ENCODE data around the gene PHLDB2. TPM values are rescaled to one million over a fixed set of nuclear protein-coding genes. Genes with fewer than 3 reads are reported as not detected.
A peak's percentile ranks its signal among the peaks of the same experiment; 100 is the strongest.

PHLDB2 gene
- total RNA-seq, 1 experiment from 2014 or later: 143 TPM

- DNase-seq (ENCODE audit: low read depth, low spot score): peak; percentile 82
- Histone ChIP-seq H4K20me1 (ENCODE audit: insufficient read depth) (no peaks in the 10 kb centered on the region), H3K79me2 (ENCODE audit: insufficient read depth, low read length) (peaks cover 67% of the 10 kb centered on the region), H2AFZ (ENCODE audit: low read depth, low read length, poor library complexity, severe bottlenecking) (no peak overlapping the region), H3K4me2 (ENCODE audit: low read length) (peak overlapping the region; percentile 85), H3K27me3 (ENCODE audit: insufficient read depth, low read length) (no peaks in the 10 kb centered on the region), H3K4me3 (replicated peaks in 1 of 2; ENCODE audit: low read depth in 1 of 2, low read length in 2 of 2) (peak overlapping the region; percentile 84 to 88), H3K4me1 (ENCODE audit: control insufficient read depth in 1 of 2, insufficient read depth in 2 of 2, low read length in 2 of 2) (peaks cover 56 to 80% of the 10 kb centered on the region in 2 experiments), H3K27ac (ENCODE audit: low read depth, low read length) (peak overlapping the region; percentile 96), H3K36me3 (ENCODE audit: control insufficient read depth in 1 of 2, insufficient read depth in 2 of 2, low read length in 2 of 2) (no peaks in the 10 kb centered on the region), H3K9me3 (ENCODE audit: control insufficient read depth in 1 of 2, insufficient read depth in 1 of 2, low read depth in 1 of 2, low read length in 2 of 2) (no peaks in the 10 kb centered on the region), H3K9me2 (ENCODE audit: insufficient read depth) (no peaks in the 10 kb centered on the region), H3K9ac (ENCODE audit: low read length) (peak overlapping the region; percentile 81)
- CTCF ChIA-PET: interaction anchor here (0.8 to 3.1 kb wide), 8 partner anchors 9 to 191 kb away, joined by 3 to 40 read pairs (median 4); no protein-coding TSS in a partner anchor
- intact Hi-C loops (cut with micrococcal nuclease): loop anchor here (1.0 to 5.0 kb wide), 3 partner anchors 123 to 191 kb away; no protein-coding TSS in a partner anchor
- TF ChIP-seq EZH2 (IDR thresholded peaks at IDR 0.05) (no peak), RAD21 (IDR thresholded peaks at IDR 0.05; ENCODE audit: low read depth) (peak; percentile 69), TCF7L2 (IDR thresholded peaks at IDR 0.05; ENCODE audit: borderline replicate concordance, extremely low read depth, insufficient read depth, insufficient read length) (peak; percentile 35), SIN3A (IDR thresholded peaks at IDR 0.05; ENCODE audit: low read depth) (peak; percentile 78), JUND (IDR thresholded peaks at IDR 0.05) (no peak), EGR1 (IDR thresholded peaks at IDR 0.05; ENCODE audit: low read depth) (no peak), EZH2phosphoT487 (IDR thresholded peaks at IDR 0.05; ENCODE audit: borderline replicate concordance) (no peak), CBX3 (IDR thresholded peaks at IDR 0.05; ENCODE audit: low read depth) (no peak; the same call in 1 of the 2 replicates), CTCF (IDR thresholded peaks at IDR 0.05 in 2 of 3, conservative IDR thresholded peaks at IDR 0.05 in 1 of 3; ENCODE audit: borderline replicate concordance in 1 of 3, insufficient read depth in 1 of 3, low read depth in 2 of 3, low read length in 2 of 3) (peak; percentile 36 to 50 (median 39); a peak in 5 of 6 replicates), POLR2AphosphoS5 (IDR thresholded peaks at IDR 0.05; ENCODE audit: low read depth, low read length) (peak; percentile 58), REST (IDR thresholded peaks at IDR 0.05; ENCODE audit: low read depth) (no peak), POLR2A (IDR thresholded peaks at IDR 0.05; ENCODE audit: borderline replicate concordance, extremely low read depth, insufficient read depth, insufficient read length) (peak; percentile 2), SP1 (IDR thresholded peaks at IDR 0.05; ENCODE audit: low read depth) (0 out of 2 replicates have a peak, but pooled peaks have one; percentile 18), FOSL1 (IDR thresholded peaks at IDR 0.05; ENCODE audit: low read depth) (no peak)
- TF ChIP-seq, protein P1, sequence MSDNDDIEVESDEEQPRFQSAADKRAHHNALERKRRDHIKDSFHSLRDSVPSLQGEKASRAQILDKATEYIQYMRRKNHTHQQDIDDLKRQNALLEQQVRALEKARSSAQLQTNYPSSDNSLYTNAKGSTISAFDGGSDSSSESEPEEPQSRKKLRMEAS (IDR thresholded peaks at IDR 0.05): no peak; the same call in 1 of the 2 replicates
- POLR2A ChIA-PET: interaction anchor here (0.7 to 2.2 kb wide), 16 partner anchors 9 to 282 kb away, joined by 3 to 14 read pairs (median 4); partner anchors contain the start of gene ABHD10
- ATAC-seq: peak; percentile 56
- RAD21 ChIA-PET (ENCODE audit: low non-redundant PET in 1 of 2, low total read pairs in 2 of 2, uncharacterized antibody in 2 of 2, unreplicated experiment in 2 of 2): interaction anchor here (0.6 to 2.0 kb wide), 5 partner anchors 14 to 143 kb away, joined by 3 to 9 read pairs (median 4); no protein-coding TSS in a partner anchor
- no TSS peak for BruUV-seq (replicated peaks)
Measured at GRCh38 chr3:111859974-111860859, 1.2 kb downstream of the PHLDB2 start.
